ENCODE data around the gene P4HA2. TPM values are rescaled to one million over a fixed set of nuclear protein-coding genes. Genes with fewer than 3 reads are reported as not detected.

P4HA2 gene
- total RNA-seq, 6 donors from 2014 or later = 37.7 to 85.2 (median 57.5) TPM

GRCh38 chr5:132142459-132142858, 85.2 kb downstream of the P4HA2 start:
- Histone ChIP-seq H3K9me3 (peaks cover 11 to 14% (median 12%) of the 10 kb centered on the region in 4 donors), H3K27me3 (no peaks in the 10 kb centered on the region), H3K36me3 (no peaks in the 10 kb centered on the region), H3K4me3 (no peak overlapping the region), H3K27ac (no peak overlapping the region), H3K4me1 (no peaks in the 10 kb centered on the region)
- DNase-seq = no peak
- no peak for ATAC-seq (ENCODE audit: low FRiP score in 2 of 2)
- no peak for TF ChIP-seq CTCF (IDR thresholded peaks at IDR 0.05)
- no peak for TF ChIP-seq EP300 (IDR thresholded peaks at IDR 0.05)
- TF ChIP-seq POLR2AphosphoS5 (IDR thresholded peaks at IDR 0.05) = no peak

Small RNA genes lying within 50 kb of the gene (small RNA-seq; reads per million reads assigned to genes)
- gene AC063976.4 = 0 reads per million in 4 donors

Other genes with a start within 250 kb of the P4HA2 start
- 1 to 10 TPM in 1 of 6 donors, under 1 TPM in 4, not detected in 1; 0.61 to 1.2 (median 0.74) TPM for gene ACSL6, start 216.2 kb downstream of the P4HA2 start, total RNA-seq
- gene IL3, start 167.2 kb downstream of the P4HA2 start, total RNA-seq = not detected
- gene CSF2, start 154.1 kb downstream of the P4HA2 start, total RNA-seq = 1 to 10 TPM in 5 of 6 donors, not detected in 1; 3.9 to 10.0 (median 4.4) TPM
- gene PDLIM4, start 29.8 kb upstream of the P4HA2 start, total RNA-seq = 10 to 100 TPM in 4 of 6 donors, 1 to 10 TPM in 2; 3.3 to 14.2 (median 10.6) TPM
- 10 to 100 TPM in 2 of 6 donors, 1 to 10 TPM in 4; 3.9 to 17.8 (median 8.1) TPM for gene SLC22A4, start 66.5 kb upstream of the P4HA2 start, total RNA-seq
- gene SLC22A5, start 141.9 kb upstream of the P4HA2 start, total RNA-seq = 10 to 100 TPM in 4 of 6 donors, 1 to 10 TPM in 2; 7.9 to 22.0 (median 12.7) TPM

Data from upper lobe of left lung (tissue), 6 donors.